ENCODE measurements around the gene CUL3.

CUL3 gene

DNA sequence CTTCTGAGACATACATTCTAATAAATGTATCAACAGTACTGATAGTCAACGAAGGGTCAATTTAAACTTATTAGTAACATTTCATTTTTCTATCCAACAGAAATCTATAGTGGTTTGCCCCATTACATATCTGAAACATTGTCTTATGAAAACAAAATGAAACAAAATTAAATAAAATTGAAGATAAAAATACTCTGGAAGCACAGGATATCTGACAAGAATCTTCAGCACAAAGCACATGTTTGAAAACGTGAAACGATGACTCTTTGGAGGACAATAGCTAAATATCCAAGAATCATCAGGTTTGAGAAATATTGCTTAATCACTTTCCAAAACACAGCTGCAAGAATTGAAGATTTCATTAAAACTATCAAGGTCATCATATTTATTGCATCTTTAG, 112.3 kb downstream of the CUL3 start:
- DNase-seq (ENCODE audit: low read depth, low spot score): no peak

DNA sequence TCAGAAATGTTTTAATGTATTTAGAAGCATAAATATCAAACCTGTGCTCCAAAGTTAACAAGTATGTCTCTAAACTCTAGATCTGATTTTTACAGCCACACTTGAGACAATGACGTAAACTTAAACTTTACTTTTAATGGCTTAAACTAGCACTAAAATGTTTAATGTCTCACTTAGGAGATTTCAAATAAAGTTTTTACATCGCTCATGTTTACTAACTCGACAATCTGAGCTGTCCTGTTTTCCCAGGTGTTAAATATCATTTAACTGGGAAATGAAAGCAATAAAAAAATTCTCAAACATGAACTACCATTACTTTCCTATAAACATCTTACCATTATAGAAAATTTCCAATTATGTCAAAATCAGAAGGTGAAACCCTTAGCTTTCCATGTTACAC, 113.0 kb downstream of the CUL3 start:
- DNase-seq (ENCODE audit: low read depth, low spot score): no peak

DNA sequence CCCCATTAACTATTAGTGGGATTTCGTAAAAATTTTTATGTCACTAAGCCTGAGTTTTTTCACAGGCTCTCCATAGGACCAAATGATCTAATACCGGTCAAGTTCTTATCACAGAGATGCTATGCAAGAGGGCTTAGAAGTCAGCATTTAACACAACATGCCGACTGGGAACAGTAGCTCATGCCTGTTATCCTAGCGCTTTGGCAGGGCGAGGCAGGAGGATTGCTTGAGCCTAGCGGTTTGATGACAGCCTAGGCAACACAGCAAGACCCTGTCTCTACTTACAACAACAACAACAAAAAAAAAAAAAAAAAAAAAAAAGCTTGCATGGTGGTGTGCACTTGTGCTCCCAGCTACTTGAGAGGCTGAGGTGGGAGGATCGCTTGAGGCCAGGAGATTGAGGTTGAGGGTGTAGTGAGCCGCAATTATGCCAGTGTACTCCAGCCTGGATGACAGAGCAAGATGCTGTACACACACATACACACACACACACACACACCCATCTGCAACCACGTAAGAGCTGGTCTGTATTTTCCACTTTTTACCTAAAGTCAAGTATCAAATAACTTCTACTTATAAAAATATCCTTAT, 115.7 kb downstream of the CUL3 start:
- no peak for DNase-seq (ENCODE audit: low read depth, low spot score)

DNA sequence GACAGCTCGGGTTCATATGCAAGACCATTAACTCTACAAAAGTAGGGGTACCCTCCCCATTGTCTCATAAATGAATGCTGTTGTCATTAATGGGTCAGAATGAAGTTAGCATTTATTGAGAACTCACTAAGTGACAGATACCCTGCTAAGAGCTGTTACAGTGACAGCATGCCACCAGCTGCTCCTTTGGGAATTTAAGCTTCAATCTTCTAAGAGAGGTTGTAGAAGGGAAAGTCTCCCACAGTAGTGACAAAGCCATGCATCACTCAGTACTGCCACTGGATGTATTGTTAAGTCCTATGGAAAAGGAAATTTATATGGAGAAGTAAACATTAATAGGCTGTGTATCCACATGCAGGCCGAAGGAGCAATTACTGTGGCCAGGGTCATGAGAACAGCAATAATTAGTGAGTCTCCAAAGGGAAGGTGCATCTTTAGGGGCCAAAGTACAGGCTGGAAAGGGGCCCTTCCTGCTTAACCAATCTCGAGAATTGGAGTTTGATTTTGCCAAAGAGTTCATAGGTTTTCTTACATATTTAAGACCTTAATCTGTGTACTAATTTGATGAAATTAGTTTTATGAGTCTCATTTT, 118.8 kb downstream of the CUL3 start:
- no peak for DNase-seq (ENCODE audit: low read depth, low spot score)

DNA sequence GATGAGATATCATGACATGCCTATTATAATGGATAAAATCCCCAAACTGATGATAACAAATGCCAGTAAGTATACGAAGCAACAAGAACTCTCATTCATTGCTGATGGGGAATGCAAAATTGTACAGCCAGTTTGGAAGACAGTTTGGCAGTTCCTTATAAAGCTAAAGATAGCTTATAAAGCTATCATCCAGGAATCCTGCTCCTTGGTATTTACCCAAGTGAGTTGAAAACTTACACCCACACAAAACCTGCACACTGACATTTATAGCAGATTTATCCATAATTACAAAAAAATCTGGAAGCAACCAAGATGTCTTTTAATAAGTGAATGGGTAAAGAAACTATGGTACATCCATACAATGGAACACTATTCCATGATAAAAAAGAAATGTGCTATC, 123.8 kb downstream of the CUL3 start:
- no peak for DNase-seq (ENCODE audit: low read depth, low spot score)

DNA sequence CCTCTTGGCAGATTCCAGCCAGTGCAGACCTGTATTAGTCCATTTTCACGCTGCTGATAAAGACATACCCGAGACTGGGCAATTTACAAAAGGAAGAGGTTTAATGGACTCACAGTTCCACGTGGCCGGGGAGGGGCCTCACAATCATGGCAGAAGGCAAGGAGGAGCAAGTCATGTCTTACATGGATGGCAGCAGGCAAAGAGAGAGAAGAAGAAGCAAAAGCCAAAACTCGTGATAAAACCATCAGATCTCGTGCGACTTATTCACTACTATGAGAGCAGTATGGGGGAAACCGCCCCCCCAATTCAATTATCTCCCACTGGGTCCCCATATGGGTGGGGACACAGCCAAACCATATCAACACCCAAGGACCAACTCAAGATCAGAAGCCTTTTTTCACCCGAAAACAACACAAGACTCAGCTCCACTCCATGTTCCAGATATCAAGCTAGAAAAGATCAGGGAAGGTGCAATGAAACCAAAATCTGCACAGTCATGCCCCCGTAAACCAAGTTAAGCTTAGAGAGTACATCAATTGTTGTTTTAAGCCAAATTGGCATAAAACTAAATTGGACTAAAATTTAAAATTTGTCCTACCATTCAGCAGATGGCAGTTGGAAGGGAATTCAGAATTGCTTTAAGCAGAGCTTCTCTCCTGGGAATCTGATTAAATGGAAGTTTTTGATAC, 127.6 kb downstream of the CUL3 start:
- DNase-seq (ENCODE audit: low read depth, low spot score): no peak

DNA sequence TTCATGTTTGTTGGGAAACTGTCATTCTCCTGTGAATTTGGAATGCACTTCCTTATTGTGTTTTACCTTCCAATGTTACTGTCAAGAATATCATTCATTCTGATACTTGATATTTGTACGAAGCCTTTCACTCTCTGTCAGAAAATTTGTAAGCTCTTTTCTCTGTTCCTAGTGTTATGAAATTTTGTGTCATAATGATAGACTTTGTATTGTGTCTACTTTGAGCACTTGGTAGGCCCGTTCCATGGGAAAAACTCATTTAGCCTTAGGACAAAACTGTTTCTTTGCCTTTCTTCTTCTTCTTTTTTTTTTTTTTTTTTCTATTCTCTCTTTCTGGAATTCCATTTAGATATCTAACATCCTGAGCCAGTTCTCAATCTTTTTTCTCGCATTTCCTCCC, 131.3 kb downstream of the CUL3 start:
- no peak for DNase-seq (ENCODE audit: low read depth, low spot score)

DNA sequence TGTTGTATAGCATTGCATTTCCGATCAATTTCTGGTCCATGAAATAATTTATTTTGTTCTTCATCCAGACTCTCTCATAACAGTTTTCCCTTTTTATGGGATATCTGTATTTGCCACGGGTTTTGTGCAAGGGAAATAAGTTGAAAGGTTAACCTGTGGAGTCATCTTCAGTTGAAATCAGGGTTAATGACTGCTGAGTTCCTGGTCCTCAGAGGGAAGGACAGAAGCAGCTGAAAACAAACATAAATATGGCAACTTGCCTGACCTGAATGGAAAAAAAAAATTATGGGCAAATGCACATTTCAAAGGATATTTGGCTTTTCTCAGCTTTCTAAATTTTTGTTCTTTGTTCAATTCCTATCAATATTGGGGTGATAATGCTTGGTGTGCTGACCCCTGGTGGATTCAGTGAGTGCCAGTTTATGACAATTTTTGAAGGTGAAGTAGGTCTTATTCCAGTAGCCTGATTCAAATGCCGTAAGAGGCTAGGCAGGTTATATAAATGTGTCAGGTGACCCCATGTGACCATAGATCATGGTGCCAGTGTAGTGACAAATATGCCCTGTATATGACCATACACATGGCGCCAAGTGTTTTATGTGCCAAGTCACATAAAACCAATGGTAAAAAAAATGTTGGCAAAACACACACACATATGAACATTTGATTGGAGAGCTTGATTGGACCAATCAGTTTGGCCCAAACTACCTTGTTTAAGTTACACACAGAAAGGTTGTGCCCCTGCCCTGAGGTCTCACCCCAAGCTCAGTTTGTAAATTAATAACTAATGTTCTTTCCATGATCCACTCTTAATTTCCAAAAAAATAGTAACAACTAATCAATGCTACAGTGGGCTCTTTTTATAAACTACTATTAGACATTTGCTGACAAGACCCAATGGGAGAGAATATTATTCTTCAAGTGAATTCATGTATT, 135.7 kb downstream of the CUL3 start:
- peak; percentile 33 for DNase-seq (ENCODE audit: low read depth, low spot score)

DNA sequence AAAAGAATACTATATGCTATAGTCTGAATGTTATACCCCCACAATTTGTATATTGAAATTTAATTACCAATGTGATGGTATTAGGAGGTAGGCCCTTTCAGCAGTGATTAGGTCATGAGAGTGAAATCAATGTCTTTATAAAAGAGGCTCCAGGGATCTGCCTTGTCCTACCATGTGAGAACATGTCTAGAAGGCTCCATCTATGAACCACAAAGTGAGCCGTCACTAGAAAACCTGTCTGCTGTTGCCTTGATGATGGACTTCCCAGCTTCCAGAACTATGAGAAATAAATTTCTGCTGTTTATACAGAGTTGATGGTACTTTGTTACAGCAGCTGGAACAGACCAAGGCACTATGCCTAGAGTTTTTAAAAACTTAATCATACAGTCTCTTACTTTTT, 136.9 kb downstream of the CUL3 start:
- DNase-seq (ENCODE audit: low read depth, low spot score): no peak

DNA sequence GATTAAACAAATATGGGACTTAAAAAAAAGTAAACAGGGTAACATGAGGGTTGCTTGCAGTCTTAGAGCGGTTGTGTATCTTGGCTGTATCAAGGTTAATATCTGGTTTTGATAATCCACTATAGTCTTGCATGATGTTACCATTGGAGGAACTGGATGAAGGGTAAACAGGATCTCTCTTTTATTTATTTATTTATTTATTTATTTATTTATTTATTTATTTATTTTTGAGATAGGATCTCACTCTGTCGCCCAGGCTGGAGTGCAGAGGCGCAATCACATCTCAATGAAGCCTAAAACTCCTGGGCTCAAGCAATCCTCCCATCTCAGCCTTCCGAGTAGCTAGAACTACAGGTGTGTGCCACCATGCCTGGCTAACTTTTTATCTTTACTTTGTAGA, 140.4 kb downstream of the CUL3 start:
- no peak for DNase-seq (ENCODE audit: low read depth, low spot score)

DNA sequence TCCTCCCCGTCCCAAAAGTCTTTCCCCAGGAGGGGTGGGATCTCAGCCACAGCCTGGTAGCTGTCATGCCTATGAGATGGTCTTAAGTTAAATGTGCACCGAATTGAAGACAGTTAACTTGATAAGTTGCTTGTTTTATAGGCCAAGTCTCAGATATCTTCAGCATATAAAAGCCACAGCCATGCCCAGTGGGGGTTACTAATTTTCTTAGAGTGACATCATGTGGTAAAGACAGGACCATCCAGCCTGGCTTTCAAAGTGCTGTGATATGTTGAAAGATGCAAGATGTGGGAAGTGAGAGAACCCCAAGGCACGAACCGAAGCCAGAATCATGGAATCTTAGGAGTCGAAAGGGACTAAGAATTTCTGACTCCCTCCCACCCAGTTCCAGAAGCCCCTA, 141.1 kb downstream of the CUL3 start:
- DNase-seq (ENCODE audit: low read depth, low spot score): peak; percentile 22

DNA sequence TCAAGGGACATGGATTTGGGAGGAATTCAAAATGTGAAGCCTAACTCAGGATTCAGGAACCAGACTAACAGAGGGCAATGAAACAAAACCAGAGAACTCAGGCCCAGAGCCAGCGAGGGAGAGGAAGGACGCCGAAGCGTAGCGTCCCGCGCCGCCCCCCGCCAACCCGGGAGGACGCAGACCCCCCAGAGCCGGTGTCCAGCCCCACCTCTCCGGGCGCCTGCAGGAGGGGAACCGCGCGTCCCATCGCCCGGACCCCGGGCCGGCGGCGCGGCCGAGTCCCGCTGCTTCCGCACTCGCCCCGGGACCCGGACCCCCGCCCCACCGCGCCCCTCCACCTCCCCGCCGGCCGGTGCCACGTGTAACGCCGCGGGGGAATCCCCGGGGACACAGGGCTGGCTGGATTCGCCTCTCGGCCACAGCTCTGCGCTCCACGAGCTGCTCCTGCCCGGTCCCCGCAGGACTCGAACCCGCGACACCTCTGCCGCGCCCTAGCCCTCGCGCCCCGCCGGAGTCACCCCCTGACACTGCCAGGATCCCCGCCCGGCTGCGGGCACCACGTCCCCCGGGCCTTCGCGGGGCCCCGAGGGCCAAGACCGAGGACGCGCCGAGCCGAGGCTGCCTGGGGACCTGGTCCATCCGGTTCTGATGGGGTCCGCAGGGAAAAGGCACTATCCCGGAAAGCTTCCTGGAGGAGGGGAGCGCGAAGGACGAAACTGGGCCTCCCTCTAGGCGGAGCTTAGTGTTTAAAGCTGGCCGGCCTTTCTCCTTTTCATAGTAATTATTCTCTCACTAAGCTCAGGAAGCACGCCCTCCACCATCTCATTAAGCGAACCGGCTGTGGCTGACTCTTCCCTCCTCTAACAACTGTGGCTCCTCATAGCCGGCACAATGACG, 142.8 kb downstream of the CUL3 start:
- DNase-seq (ENCODE audit: low read depth, low spot score): peak; percentile 47

DNA sequence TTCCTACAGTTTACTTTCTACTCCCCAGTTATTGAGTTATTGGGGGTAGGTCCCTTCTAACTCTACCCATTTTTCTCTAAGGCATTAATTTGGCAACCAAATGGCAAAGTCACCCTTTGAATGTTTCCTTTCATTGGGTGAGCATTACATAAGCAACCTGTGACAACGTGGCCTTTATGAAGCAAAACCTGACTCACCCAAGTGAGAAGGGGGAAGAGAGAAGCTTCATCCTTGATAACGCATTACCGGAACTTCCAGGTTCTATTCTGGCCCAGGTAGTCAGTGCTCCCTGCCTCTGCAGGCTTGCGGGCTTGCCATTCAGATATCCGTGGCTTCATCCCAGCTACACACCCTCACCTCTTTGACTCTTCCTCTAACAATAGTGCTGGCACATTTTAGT, 144.2 kb downstream of the CUL3 start:
- no peak for DNase-seq (ENCODE audit: low read depth, low spot score)

DNA sequence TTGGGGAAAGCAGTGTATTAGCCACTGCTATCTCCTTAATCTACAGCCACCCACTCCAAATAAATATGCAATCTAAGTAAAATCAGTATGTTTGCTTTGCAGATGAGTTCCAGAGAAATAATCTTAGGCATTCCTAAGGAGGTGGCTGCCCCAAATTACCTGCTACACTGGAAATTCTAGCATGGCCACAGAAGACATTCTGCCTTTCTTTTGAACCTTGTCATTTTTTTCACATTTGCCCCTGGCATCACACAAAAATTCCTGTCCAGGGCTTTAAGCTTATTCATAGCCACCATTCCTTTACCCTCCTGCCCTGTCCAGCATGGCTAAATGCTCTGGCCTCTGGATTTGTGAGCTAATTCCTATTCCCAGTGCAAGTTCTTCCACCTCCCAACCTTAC, 146.4 kb downstream of the CUL3 start:
- DNase-seq (ENCODE audit: low read depth, low spot score): no peak

DNA sequence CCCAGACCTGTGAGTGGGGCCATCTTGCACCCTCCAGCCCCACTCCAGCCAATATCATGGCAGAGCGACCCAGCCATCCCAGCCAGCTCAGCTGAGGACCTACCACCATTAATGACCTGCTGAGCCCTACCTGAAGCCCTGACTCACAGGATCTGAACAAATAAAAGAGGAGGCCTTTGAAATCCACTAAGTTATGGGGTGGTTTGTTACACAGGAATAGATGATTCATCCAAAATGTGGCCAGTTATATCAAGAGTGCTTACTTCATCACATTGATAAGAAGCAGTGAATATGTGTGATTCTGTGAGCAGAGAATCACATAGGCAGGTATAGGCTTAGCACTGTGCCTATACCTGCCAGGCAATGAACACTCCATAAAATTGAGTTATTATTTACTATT, 148.5 kb downstream of the CUL3 start:
- peak; percentile 12 for DNase-seq (ENCODE audit: low read depth, low spot score)

DNA sequence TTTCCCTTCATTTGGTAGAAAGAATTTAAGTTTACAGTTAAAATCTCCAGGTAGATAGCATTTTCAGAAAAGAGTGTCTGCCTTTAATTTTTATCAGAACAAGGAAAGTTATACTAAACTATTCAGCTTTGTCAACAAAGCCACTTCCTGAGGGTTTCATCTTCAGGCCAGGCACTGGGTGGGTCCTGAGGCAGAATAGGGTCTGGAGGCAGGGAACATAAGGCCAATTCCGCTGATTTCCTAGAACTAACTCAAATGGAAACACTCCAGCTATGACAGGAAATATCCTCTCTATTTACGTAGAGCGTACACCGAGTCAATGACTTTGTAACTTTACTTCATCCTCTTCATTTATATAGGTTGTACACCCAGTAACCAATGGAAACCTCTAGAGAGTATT, 150.5 kb downstream of the CUL3 start:
- no peak for DNase-seq (ENCODE audit: low read depth, low spot score)

DNA sequence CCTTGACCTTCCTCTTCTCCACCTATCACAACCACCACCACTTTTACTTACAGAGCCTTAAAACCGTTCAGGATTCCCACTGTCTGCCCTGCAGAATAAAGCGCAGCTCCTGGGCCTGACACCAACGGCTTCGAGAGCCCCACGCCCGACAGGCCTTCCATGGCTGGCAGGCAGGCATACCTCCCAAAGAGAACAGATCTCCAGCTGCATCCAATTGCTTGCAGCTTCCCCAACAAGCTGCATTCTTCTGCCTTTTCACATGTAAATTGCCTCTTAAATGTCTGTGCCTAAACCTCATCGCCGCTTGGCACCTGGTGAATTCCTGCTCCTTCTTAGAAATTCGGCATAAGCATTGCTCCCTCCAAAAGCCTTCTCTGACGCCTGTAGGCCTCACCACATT, 151.7 kb downstream of the CUL3 start:
- DNase-seq (ENCODE audit: low read depth, low spot score): peak; percentile 36

DNA sequence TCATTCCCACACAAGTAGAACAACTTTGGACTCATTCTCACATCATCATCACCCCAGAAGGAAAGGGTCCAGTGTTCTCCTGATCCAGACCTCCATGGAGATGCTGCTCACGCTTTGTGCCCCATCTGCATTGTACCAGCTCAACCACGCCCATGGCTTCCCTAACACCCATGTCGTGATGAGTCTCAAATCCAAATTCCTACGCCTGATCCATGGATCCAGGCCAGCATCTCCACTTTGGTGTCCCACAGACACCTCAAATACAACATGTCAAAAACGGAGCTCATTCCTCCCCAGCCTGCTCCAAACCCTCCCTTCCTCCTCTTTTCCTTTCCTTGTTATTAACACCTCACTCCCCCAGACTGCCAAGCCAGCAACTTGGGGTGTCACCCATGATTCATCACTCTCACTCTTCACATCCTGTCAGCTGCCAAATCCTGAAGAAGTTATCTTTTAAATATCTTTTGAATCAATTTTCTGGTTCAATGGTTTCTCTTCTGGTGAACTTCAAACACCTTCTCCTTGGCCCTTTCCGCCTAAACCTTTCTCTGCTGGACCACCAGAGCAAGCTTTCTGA, 153.1 kb downstream of the CUL3 start:
- DNase-seq (ENCODE audit: low read depth, low spot score): no peak

DNA sequence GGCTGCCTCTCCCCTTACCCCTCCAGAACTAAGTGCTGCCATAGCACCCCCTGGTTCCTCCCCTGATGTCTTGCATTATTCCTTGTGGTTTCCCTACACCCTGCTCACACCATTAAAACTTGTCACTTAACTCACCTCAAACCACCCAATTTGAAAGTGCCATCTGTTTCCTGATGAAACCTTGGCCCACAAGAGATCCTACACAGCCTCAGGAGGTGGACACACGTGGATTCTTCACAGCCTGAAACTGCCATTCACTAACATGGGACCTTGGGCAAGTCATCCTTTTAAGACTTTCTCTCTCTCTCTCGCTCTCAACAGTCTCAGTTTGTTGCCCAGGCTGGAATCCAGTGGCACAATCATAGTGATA, 155.7 kb downstream of the CUL3 start:
- no peak for DNase-seq (ENCODE audit: low read depth, low spot score)

DNA sequence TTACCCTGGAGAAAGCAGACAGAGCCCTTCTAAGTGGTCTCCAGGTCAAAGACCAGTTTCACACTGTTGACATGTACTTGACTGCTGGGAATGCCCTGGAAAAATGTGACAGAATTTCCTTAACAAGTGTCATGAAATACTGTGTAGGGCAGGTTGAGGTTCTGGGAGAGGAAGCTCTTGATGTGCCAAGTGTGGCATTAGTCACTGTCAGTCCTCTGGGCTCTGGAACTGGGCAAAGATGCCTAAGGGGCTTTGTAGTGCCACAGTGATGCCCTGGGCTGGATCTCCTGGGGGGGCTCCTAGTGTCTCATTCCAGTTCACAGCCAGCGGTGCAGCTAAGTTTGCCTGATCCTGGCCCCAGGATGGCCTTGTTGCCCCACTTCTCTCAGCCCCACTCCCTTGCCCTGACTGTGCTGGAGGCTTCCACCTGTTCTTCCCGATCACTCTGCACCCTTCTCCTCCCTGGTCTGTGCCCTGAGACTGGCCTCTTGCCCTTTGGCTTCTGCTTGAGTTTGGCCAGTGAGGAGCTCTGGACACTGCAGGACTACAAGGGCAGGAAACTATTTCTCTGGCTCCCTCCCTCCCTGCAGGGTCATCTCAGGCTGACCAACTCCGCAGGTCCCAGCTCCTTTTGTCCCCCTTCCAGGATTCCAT, 156.2 kb downstream of the CUL3 start:
- no peak for DNase-seq (ENCODE audit: low read depth, low spot score)

DNA sequence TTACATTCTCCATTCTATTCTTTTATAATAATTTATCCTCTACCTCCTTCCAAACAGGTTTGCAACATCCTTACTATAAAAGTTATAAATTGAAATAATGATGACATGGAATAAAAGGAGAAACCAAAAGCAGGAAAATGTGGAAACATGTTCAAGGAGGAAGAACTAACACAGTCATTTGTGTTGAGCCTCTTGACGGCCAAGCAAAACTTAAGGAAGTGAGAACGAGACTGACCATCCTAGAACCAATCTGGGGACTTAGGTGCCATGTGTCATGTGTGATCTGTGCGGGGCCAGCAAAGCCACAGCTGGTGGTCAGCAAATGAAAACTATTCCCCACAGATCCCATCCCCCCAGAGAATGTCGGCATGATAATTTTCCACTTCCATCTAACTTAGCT, 157.7 kb downstream of the CUL3 start:
- no peak for DNase-seq (ENCODE audit: low read depth, low spot score)

Measured in astrocyte of the hippocampus (primary cell).